Adrenal gland (tissue), 12 donors: Measurements from ENCODE around the gene LSAMP. TPM values are rescaled to one million over a fixed set of nuclear protein-coding genes. Genes with fewer than 3 reads are reported as not detected.

Experiments
- DNase-seq, 7 donors: peaks; one replicate each; pipeline ENCODE4 v3.0.0-alpha.2; 2019 to 2020
- H3K27ac ChIP-seq, 5 donors: fragments of 200-600 bp; sonication (generic) in 4 of 5; 1 replicate in 3 of 5; 2 replicates in 2 of 5; pipeline versions ENCODE4 v1.5.1 to v1.8.0; 2016 to 2020; ENCODE audit warnings: mild to moderate bottlenecking in 1 of 5
- H3K27me3 ChIP-seq: fragments of 200-600 bp; 2 replicates; pipeline ENCODE4 v1.8.0; 2021
- H3K36me3 ChIP-seq, 2 donors: fragments of 200-600 bp; replicated peaks in 1 of 2; 1 replicate in 1 of 2; 2 replicates in 1 of 2; pipeline versions ENCODE4 v1.5.1 to v1.8.0; 2018 to 2022
- H3K4me1 ChIP-seq, 2 donors: fragments of 200-600 bp; replicated peaks in 1 of 2; 1 replicate in 1 of 2; 2 replicates in 1 of 2; pipeline versions ENCODE4 v1.5.1 to v1.8.0; 2018 to 2021
- H3K4me3 ChIP-seq, 4 donors: fragments of 200-600 bp; sonication (generic) in 3 of 4; one replicate each; pipeline ENCODE4 v1.5.1; 2016 to 2018
- H3K9me3 ChIP-seq, 3 donors: fragments of 200-600 bp; sonication (generic) in 1 of 3; replicated peaks in 1 of 3; 1 replicate in 2 of 3; 2 replicates in 1 of 3; pipeline versions ENCODE4 v1.5.1 to v1.8.0; 2016 to 2021
- CTCF ChIP-seq, 6 experiments: fragments of 450-650 bp in 4 of 6; fragments of 200-600 bp in 2 of 6; sonication (generic) in 1 of 6; IDR thresholded peaks; 1 replicate in 5 of 6; 2 replicates in 1 of 6; pipeline versions ENCODE4 v1.5.1 to v1.8.0; 2016 to 2021; ENCODE audit warnings: antibody characterized with exemption in 6 of 6, mild to moderate bottlenecking in 2 of 6, moderate library complexity in 1 of 6
- POLR2A ChIP-seq, 2 donors: fragments of 450-650 bp; IDR thresholded peaks; one replicate each; pipeline ENCODE4 v1.6.1; 2017; ENCODE audit warnings: antibody characterized with exemption in 2 of 2, mild to moderate bottlenecking in 2 of 2, moderate library complexity in 1 of 2
- WGBS, 4 donors: extraction: QIAGEN DNeasy Blood & Tissue Kit in 2 of 4; methylation state at CpG; one replicate each; pipeline versions ENCODE4 v1.1.5 to v1.1.7; 2013 to 2017; 5-methylcytosine and 5-hydroxymethylcytosine counted together
- intact Hi-C, 2 donors: fragments of 100-400 bp; cut with DNase I; formaldehyde crosslinking; loops; one replicate each; pipeline versions ENCODE4 v1.14.1 to v1.15.0; 2022 to 2023
- polyA plus RNA-seq, 3 donors: library from polyadenylated mRNA; stranded (reverse); fragments of 200-250 nt in 2 of 3; fragments of 350-450 nt in 1 of 3; fragmentation: Illumina TruSeq in 1 of 3; extraction: RNeasy Lipid Tissue Mini Kit (QIAGEN cat#74804) in 1 of 3; gene quantifications; one replicate each; pipeline ENCODE4 v1.2.3, GENCODE V29; 2013 to 2014
- total RNA-seq, 9 donors: library from RNA; depleted of rRNA in 4 of 9; stranded (reverse); fragments of >200 nt in 4 of 9; fragments of 120-200 nt in 1 of 9; fragmentation: NEBNext Ultra II Directional in 1 of 9; extraction: Animal tissue kit (Norgen Biotek cat#: 25700) in 1 of 9; gene quantifications; one replicate each; pipeline versions ENCODE4 v1.1.0 to v1.2.4, GENCODE V29; 2013 to 2023
- donor health status: healthy with polysubstance abuse.
- donor health status: Bipolar disorder and iron deficiency.
- donor health status: DM: yes; HTN: yes; CAD: no.
- donor health status: DM: no; HTN: no; CAD: no.
- donor health status: DM: no; HTN: no; CAD: no.
- donor health status: DM: yes; HTN: yes; CAD: no.

LSAMP gene
- total and polyA plus RNA-seq, 12 donors: 5.8 to 53.5 (median 24.3) TPM

DNA sequence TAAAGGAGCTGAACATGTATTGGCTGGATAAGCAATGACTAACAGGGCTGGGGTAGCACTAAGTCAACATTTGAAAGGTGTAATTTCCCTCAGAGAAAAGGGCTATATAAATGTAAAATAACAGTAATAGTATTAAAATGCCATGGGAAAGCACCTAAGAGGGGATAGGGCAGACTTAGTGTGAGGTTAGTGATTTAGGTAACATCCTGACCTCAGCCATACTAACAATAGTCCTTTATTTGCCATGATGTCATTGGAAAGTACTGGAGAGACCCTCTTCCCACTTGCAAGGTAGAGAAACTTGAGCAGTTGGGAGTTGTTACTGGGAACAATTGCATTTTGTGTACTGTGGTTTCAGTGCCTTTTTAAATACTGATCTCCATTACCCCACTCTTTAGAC, 103.4 kb downstream of the LSAMP start:
- TF ChIP-seq CTCF (IDR thresholded peaks at IDR 0.05) (no peak), POLR2A (IDR thresholded peaks at IDR 0.05) (no peak)
- Histone ChIP-seq H3K27me3 (no peaks in the 10 kb centered on the region), H3K4me1 (no peaks in the 10 kb centered on the region), H3K36me3 (no peaks in the 10 kb centered on the region), H3K9me3 (peaks cover 0 to 4% (median 0%) of the 10 kb centered on the region in 3 donors), H3K27ac (no peak overlapping the region), H3K4me3 (no peak overlapping the region)
- intact Hi-C loops: no loop called here
- DNase-seq: no peak

- DNase-seq: no peak
- Histone ChIP-seq H3K27ac (no peak overlapping the region), H3K36me3 (no peaks in the 10 kb centered on the region), H3K4me1 (no peaks in the 10 kb centered on the region), H3K4me3 (no peak overlapping the region), H3K27me3 (no peaks in the 10 kb centered on the region), H3K9me3 (peaks cover 0 to 4% (median 0%) of the 10 kb centered on the region in 3 donors)
- no peak for TF ChIP-seq POLR2A (IDR thresholded peaks at IDR 0.05)
- TF ChIP-seq CTCF (IDR thresholded peaks at IDR 0.05): no peak
- intact Hi-C loops: no loop called here
- 76 to 86% (median 83%) methylated on average over 2 of the region's 2 CpGs for WGBS, 4 donors
Observed at GRCh38 chr3:116341381-116341780, 103.9 kb downstream of the LSAMP start.

DNA sequence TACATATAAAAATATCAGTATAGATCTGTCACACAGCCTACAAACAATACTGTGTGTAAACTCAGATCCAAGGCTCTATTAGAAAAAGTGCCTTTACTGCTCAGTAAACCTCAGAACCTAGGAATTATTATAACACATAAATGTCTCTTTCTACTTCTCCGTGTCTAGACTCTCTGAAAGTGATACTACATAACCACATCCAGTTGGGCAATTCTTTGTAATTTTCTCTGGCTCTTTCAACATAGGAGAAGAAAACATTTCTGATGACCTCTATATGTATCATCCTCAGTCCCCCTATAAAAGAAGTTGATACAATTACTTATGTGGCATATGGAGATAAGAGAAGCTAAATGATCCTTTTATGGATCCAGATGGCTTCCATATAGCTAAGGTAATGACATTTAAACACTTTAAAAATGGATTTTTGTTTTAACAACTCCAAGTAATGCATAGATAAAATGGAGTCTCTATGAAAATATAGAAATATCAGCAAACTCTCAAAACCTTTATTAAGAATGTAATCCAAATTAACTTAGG, 104.5 kb downstream of the LSAMP start:
- Histone ChIP-seq H3K27ac (no peak overlapping the region), H3K4me3 (no peak overlapping the region), H3K4me1 (no peaks in the 10 kb centered on the region), H3K9me3 (peaks cover 0 to 4% (median 0%) of the 10 kb centered on the region in 3 donors), H3K36me3 (no peaks in the 10 kb centered on the region), H3K27me3 (no peaks in the 10 kb centered on the region)
- TF ChIP-seq CTCF (IDR thresholded peaks at IDR 0.05) (no peak), POLR2A (IDR thresholded peaks at IDR 0.05) (no peak)
- WGBS, 4 donors: 79 to 87% (median 81%) methylated on average over 1 of the region's 1 CpG
- intact Hi-C loops: no loop called here
- DNase-seq: no peak

GRCh38 chr3:116339441-116340028, 105.8 kb downstream of the LSAMP start:
- Histone ChIP-seq H3K27ac (no peak overlapping the region), H3K27me3 (no peaks in the 10 kb centered on the region), H3K4me3 (no peak overlapping the region), H3K9me3 (peaks cover 0 to 4% (median 0%) of the 10 kb centered on the region in 3 donors), H3K36me3 (no peaks in the 10 kb centered on the region), H3K4me1 (no peaks in the 10 kb centered on the region)
- peak; percentile 18 to 79 (median 26) for DNase-seq
- WGBS, 4 donors: 56 to 64% (median 59%) methylated on average over 4 of the region's 4 CpGs
- TF ChIP-seq POLR2A (IDR thresholded peaks at IDR 0.05) (no peak), CTCF (IDR thresholded peaks at IDR 0.05) (no peak)
- intact Hi-C loops: no loop called here
